ENCODE measurements around the gene PARP11. TPM values are rescaled to one million over a fixed set of nuclear protein-coding genes. Genes with fewer than 3 reads are reported as not detected.

The PARP11 gene
- total RNA-seq, 1 experiment from 2014 or later = 11.3 TPM

DNA sequence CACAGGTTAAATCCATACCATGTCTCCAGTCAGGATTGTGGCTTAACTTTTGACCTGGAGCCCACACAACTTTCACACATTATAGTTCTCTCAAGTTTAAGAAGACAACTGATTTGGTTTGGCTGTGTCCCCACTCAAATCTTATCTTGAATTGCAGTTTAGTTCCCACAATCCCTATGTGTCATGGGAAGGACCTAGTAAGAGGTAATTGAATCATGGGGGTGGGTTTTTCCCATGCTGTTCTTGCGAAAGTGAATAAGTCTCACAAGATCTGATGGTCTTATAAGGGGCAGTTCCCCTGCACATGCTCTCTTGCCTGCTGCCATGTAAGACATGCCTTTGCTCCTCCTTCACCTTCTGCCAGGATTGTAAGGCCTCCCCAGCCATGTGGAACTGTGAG, 38.2 kb upstream of the PARP11 start:
- no peak overlapping the region for H4K91ac ChIP-seq (ENCODE audit: insufficient read length, low read depth, low read length)
- no peak overlapping the region for H3K56ac ChIP-seq (ENCODE audit: insufficient read length, low read depth, low read length)
- TF ChIP-seq, protein P1, sequence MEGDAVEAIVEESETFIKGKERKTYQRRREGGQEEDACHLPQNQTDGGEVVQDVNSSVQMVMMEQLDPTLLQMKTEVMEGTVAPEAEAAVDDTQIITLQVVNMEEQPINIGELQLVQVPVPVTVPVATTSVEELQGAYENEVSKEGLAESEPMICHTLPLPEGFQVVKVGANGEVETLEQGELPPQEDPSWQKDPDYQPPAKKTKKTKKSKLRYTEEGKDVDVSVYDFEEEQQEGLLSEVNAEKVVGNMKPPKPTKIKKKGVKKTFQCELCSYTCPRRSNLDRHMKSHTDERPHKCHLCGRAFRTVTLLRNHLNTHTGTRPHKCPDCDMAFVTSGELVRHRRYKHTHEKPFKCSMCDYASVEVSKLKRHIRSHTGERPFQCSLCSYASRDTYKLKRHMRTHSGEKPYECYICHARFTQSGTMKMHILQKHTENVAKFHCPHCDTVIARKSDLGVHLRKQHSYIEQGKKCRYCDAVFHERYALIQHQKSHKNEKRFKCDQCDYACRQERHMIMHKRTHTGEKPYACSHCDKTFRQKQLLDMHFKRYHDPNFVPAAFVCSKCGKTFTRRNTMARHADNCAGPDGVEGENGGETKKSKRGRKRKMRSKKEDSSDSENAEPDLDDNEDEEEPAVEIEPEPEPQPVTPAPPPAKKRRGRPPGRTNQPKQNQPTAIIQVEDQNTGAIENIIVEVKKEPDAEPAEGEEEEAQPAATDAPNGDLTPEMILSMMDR (conservative IDR thresholded peaks at IDR 0.05) = no peak
- no peak overlapping the region for H3K9ac ChIP-seq (ENCODE audit: extremely low read depth, insufficient read length, low read length)
- no peak overlapping the region for H3K4ac ChIP-seq (ENCODE audit: low read depth, low read length)
- H3K4me1 ChIP-seq (ENCODE audit: insufficient read depth, low read length) = no peaks in the 10 kb centered on the region; the same call in 1 of the 2 replicates
- Mint-ChIP-seq H3K27ac (no peak overlapping the region), H3K4me3 (no peak overlapping the region), H3K27me3 (ENCODE audit: low read depth) (peaks cover 16% of the 10 kb centered on the region), H3K4me1 (peaks cover 16 to 21% of the 10 kb centered on the region in 2 experiments), H3K36me3 (ENCODE audit: insufficient read depth in 1 of 3, low read depth in 3 of 3) (peaks cover 11 to 17% (median 14%) of the 10 kb centered on the region in 3 experiments), H3K9me3 (peaks cover 14 to 20% of the 10 kb centered on the region in 2 experiments)
- no peaks in the 10 kb centered on the region for H3K9me3 ChIP-seq (ENCODE audit: control insufficient read depth, low read depth, low read length)
- no peak overlapping the region for H3K23ac ChIP-seq (ENCODE audit: insufficient read length, low read depth, low read length)
- H2AK5ac ChIP-seq (ENCODE audit: insufficient read length, low read length) = no peak overlapping the region
- no peak overlapping the region for H3T11ph ChIP-seq (ENCODE audit: low read length)
- WGBS (ENCODE audit: extremely low coverage, insufficient read length, low lambda C conversion rate) = no CpG with 5 or more reads among the region's 1 CpG
- no peaks in the 10 kb centered on the region for H3K79me2 ChIP-seq (ENCODE audit: insufficient read depth, low read length)
- no peaks in the 10 kb centered on the region for H3K23me2 ChIP-seq (ENCODE audit: insufficient read length, low read depth, low read length, poor library complexity, severe bottlenecking)
- no peak for DNase-seq
- no peak overlapping the region for H4K5ac ChIP-seq (ENCODE audit: insufficient read length, low read depth, low read length)
- H2BK20ac ChIP-seq (ENCODE audit: low read depth, low read length, poor library complexity, severe bottlenecking) = no peak overlapping the region
- H3K14ac ChIP-seq (ENCODE audit: insufficient read depth, low read length) = no peak overlapping the region
- no peak overlapping the region for H3K4me2 ChIP-seq (ENCODE audit: insufficient read depth, insufficient read length, low read length)
- no peak overlapping the region for H2BK5ac ChIP-seq (ENCODE audit: insufficient read length, low read length)
- H3K79me1 ChIP-seq (ENCODE audit: insufficient read depth, low read depth, low read length, poor library complexity, severe bottlenecking) = no peaks in the 10 kb centered on the region
- no peak overlapping the region for H3K27ac ChIP-seq (ENCODE audit: insufficient read length, low read depth, low read length)
- H2BK15ac ChIP-seq (ENCODE audit: low read depth, low read length) = no peak overlapping the region
- no peak overlapping the region for H3K18ac ChIP-seq (ENCODE audit: insufficient read length, low read depth, low read length)
- no peaks in the 10 kb centered on the region for H4K20me1 ChIP-seq (ENCODE audit: control insufficient read depth, insufficient read depth, insufficient read length)
- no peaks in the 10 kb centered on the region for H3K27me3 ChIP-seq (ENCODE audit: insufficient read depth, low read length)
- no peak overlapping the region for H2BK12ac ChIP-seq (ENCODE audit: insufficient read length, low read depth, low read length)
- H2BK120ac ChIP-seq (ENCODE audit: low read depth, low read length, poor library complexity, severe bottlenecking) = no peak overlapping the region
- no peak overlapping the region for H4K8ac ChIP-seq (replicated peaks; ENCODE audit: insufficient read length, low read depth, low read length)
- H2AFZ ChIP-seq (ENCODE audit: low read length) = no peak overlapping the region

All from H9 (cell line).